ENCODE results near the gene CEP164. TPM values are rescaled to one million over a fixed set of nuclear protein-coding genes. Genes with fewer than 3 reads are reported as not detected.

Gene CEP164
- total RNA-seq, 1 donor from 2014 or later: 36.1 TPM

- H3K4me1 Mint-ChIP-seq (ENCODE audit: low read depth, unreplicated experiment): no peaks in the 10 kb centered on the region
- no peak for DNase-seq (ENCODE audit: low read depth)
- Histone ChIP-seq H3K9ac (ENCODE audit: low read length) (no peak overlapping the region), H3K9me3 (ENCODE audit: insufficient read depth, low read depth, low read length) (no peaks in the 10 kb centered on the region), H3K4me2 (ENCODE audit: low read length) (no peak overlapping the region), H3K79me2 (ENCODE audit: insufficient read depth, low read length) (no peaks in the 10 kb centered on the region), H2AFZ (ENCODE audit: low read depth, low read length) (no peak overlapping the region), H3K4me3 (ENCODE audit: insufficient read depth, low read depth, low read length) (no peak overlapping the region), H3K27ac (ENCODE audit: low read depth, low read length) (no peak overlapping the region), H3K36me3 (ENCODE audit: insufficient read depth, low read length) (no peaks in the 10 kb centered on the region), H3K27me3 (ENCODE audit: insufficient read depth, low read length) (peaks cover 29% of the 10 kb centered on the region), H3K4me1 (ENCODE audit: insufficient read depth, low read length) (no peaks in the 10 kb centered on the region), H4K20me1 (ENCODE audit: insufficient read depth, low read length) (no peaks in the 10 kb centered on the region)
- FAIRE-seq: no peak
- H3K27me3 Mint-ChIP-seq (ENCODE audit: low read depth, unreplicated experiment): peaks cover 53% of the 10 kb centered on the region
- H3K9me3 Mint-ChIP-seq (ENCODE audit: unreplicated experiment): no peaks in the 10 kb centered on the region
- H3K27ac Mint-ChIP-seq (ENCODE audit: unreplicated experiment): no peak overlapping the region
- no peaks in the 10 kb centered on the region for H3K36me3 Mint-ChIP-seq (ENCODE audit: low read depth, unreplicated experiment)
- no peak overlapping the region for H3K4me3 Mint-ChIP-seq (ENCODE audit: unreplicated experiment)
- TF ChIP-seq, protein P1, sequence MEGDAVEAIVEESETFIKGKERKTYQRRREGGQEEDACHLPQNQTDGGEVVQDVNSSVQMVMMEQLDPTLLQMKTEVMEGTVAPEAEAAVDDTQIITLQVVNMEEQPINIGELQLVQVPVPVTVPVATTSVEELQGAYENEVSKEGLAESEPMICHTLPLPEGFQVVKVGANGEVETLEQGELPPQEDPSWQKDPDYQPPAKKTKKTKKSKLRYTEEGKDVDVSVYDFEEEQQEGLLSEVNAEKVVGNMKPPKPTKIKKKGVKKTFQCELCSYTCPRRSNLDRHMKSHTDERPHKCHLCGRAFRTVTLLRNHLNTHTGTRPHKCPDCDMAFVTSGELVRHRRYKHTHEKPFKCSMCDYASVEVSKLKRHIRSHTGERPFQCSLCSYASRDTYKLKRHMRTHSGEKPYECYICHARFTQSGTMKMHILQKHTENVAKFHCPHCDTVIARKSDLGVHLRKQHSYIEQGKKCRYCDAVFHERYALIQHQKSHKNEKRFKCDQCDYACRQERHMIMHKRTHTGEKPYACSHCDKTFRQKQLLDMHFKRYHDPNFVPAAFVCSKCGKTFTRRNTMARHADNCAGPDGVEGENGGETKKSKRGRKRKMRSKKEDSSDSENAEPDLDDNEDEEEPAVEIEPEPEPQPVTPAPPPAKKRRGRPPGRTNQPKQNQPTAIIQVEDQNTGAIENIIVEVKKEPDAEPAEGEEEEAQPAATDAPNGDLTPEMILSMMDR (IDR thresholded peaks at IDR 0.05; ENCODE audit: insufficient read depth, low read depth, low read length): no peak
Measured at GRCh38 chr11:117442049-117442868, 114.6 kb downstream of the CEP164 start.

DNA sequence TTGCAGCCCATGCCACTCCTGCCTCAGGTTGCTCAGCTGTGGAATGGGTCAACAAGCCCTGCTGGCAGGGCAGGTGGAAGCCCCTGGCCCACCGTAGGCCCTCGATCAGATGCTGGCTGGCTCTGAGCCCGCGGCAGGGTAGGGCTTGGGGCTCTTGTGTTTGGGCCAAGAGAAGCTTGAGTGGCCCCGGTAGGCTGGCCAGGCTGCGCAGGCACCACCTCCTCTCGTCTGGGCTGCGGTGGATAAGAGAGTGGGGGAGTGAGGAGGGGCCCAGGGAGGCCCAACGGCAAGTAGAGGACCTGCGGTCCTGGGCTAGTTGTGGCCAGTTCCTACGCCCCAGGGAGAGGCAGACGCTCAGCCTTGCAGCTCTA is 115.2 kb downstream of the CEP164 start:
- DNase-seq (ENCODE audit: low read depth): no peak
- no peak overlapping the region for H2AFZ ChIP-seq (ENCODE audit: low read depth, low read length)
- FAIRE-seq: no peak
- Mint-ChIP-seq H3K27ac (ENCODE audit: unreplicated experiment) (no peak overlapping the region), H3K27me3 (ENCODE audit: low read depth, unreplicated experiment) (peaks cover 56% of the 10 kb centered on the region), H3K4me1 (ENCODE audit: low read depth, unreplicated experiment) (no peaks in the 10 kb centered on the region), H3K4me3 (ENCODE audit: unreplicated experiment) (no peak overlapping the region), H3K36me3 (ENCODE audit: low read depth, unreplicated experiment) (no peaks in the 10 kb centered on the region), H3K9me3 (ENCODE audit: unreplicated experiment) (no peaks in the 10 kb centered on the region)
- no peaks in the 10 kb centered on the region for H3K79me2 ChIP-seq (ENCODE audit: insufficient read depth, low read length)
- H3K9me3 ChIP-seq (ENCODE audit: insufficient read depth, low read depth, low read length): no peaks in the 10 kb centered on the region
- H3K36me3 ChIP-seq (ENCODE audit: insufficient read depth, low read length): no peaks in the 10 kb centered on the region
- no peaks in the 10 kb centered on the region for H4K20me1 ChIP-seq (ENCODE audit: insufficient read depth, low read length)
- H3K4me3 ChIP-seq (ENCODE audit: insufficient read depth, low read depth, low read length): no peak overlapping the region
- H3K4me1 ChIP-seq (ENCODE audit: insufficient read depth, low read length): no peaks in the 10 kb centered on the region
- H3K27me3 ChIP-seq (ENCODE audit: insufficient read depth, low read length): peaks cover 29% of the 10 kb centered on the region
- H3K9ac ChIP-seq (ENCODE audit: low read length): no peak overlapping the region
- H3K27ac ChIP-seq (ENCODE audit: low read depth, low read length): no peak overlapping the region
- H3K4me2 ChIP-seq (ENCODE audit: low read length): no peak overlapping the region
- TF ChIP-seq, protein P1 (IDR thresholded peaks at IDR 0.05; ENCODE audit: insufficient read depth, low read depth, low read length): no peak
- TF ChIP-seq EZH2 (IDR thresholded peaks at IDR 0.05; ENCODE audit: insufficient read depth, low read length): no peak

Data from astrocyte (in vitro differentiated cells and primary cell).